GM12878 (cell line): ENCODE data around the gene USP10. TPM values are rescaled to one million over a fixed set of nuclear protein-coding genes. Genes with fewer than 3 reads are reported as not detected.

Experiments
- ATF7 ChIP-seq: fragments of 450-650 bp; IDR thresholded peaks from 2 replicates; pipeline ENCODE4 v1.6.1; 2016; ENCODE audit warnings: low read depth, mild to moderate bottlenecking
- BCLAF1 ChIP-seq: fragments of 450-650 bp; IDR thresholded peaks from 2 replicates; pipeline ENCODE4 v1.6.1; 2017; ENCODE audit warnings: antibody characterized with exemption, mild to moderate bottlenecking, moderate library complexity
- CBX5 ChIP-seq: sonication (generic); IDR thresholded peaks from 2 replicates; pipeline ENCODE4 v1.6.1; 2016; ENCODE audit warnings: low read depth, moderate library complexity, mild to moderate bottlenecking, inconsistent platforms
- CUX1 ChIP-seq: IDR thresholded peaks from 2 replicates; pipeline ENCODE4 v1.6.1; 2012; ENCODE audit warnings: improper control_type of control experiment, low read depth, low read length; ENCODE audit not compliant: insufficient replicate concordance
- ETV6 ChIP-seq, 2 experiments: fragments of 450-650 bp in 1 of 2; IDR thresholded peaks in 1 of 2; conservative IDR thresholded peaks in 1 of 2; 2 replicates each; pipeline ENCODE4 v1.6.1; 2014; ENCODE audit warnings: antibody characterized with exemption in 1 of 2, borderline replicate concordance in 1 of 2, low read depth in 1 of 2, mild to moderate bottlenecking in 1 of 2, moderate library complexity in 1 of 2
- FOXM1 ChIP-seq: IDR thresholded peaks from 2 replicates; pipeline ENCODE4 v1.6.1; 2012; ENCODE audit warnings: low read depth, mild to moderate bottlenecking, inconsistent platforms, low read length, moderate library complexity
- MEF2B ChIP-seq: fragments of 450-650 bp; IDR thresholded peaks from 2 replicates; pipeline ENCODE4 v1.6.1; 2018; ENCODE audit warnings: mild to moderate bottlenecking, moderate library complexity; ENCODE audit not compliant: partially characterized antibody, poor library complexity, severe bottlenecking
- NFYB ChIP-seq: IDR thresholded peaks from 2 replicates; pipeline ENCODE4 v1.6.1; 2011; ENCODE audit warnings: low read depth, mild to moderate bottlenecking, low read length, improper control_type of control experiment, moderate library complexity; ENCODE audit not compliant: insufficient read depth
- polyA plus RNA-seq, 11 experiments: library from polyadenylated mRNA; depleted of rRNA in 4 of 11; unstranded in 6 of 11; stranded (reverse) in 5 of 11; fragments of >200 nt; fragmentation: Nextera tagmentation in 4 of 11; fragmentation: Illumina TruSeq in 1 of 11; extraction: Ambion mirVana in 4 of 11; extraction: Trizol in 1 of 11; gene quantifications; 1 replicate in 1 of 11; 2 replicates in 10 of 11; pipeline versions ENCODE4 v1.2.1 to v1.2.3, GENCODE V29; 2011 to 2016; ENCODE audit warnings: inconsistent platforms in 2 of 11, missing spikeins in 2 of 11, low read depth in 1 of 11
- total RNA-seq, 4 experiments: library from RNA; depleted of rRNA in 3 of 4; stranded (reverse); fragments of >200 nt in 3 of 4; fragmentation: Illumina TruSeq in 1 of 4; extraction: Trizol in 1 of 4; gene quantifications; 2 replicates each; pipeline versions ENCODE4 v1.2.1 to v1.2.3, GENCODE V29; 2013 to 2021

USP10 gene
- total and polyA plus RNA-seq, 10 of the 15 experiments (the other 5 are each of a cell fraction or from before 2014, with no cell fraction given), result 46.1 to 160 (median 105) TPM

DNA sequence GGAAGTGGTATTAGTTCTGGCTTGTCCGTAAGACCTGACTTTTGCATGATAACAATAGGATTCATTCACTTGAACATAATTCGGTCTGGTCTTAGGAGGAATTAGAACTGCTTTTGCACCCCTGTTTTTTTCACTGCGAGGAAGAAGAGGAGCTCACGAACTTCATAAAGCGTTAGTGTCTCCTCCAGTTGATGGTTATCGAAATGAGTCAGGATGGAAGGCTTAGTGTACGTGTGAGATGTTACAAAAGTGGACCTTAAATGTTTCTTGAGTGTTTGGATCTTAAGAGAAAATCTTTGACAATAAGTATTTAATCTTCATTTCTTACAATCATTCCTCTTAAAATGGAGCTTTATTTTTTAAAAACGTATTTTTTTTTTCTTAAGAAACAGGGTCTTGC lies 52.8 kb downstream of the USP10 start (continued):
- TF ChIP-seq CUX1 (no peak), BCLAF1 (no peak), CBX5 (no peak), MEF2B (no peak), ATF7 (no peak), ETV6 (conservative IDR thresholded peaks at IDR 0.05 in 1 of 2, IDR thresholded peaks at IDR 0.05 in 1 of 2; ENCODE audit: borderline replicate concordance in 1 of 2, low read depth in 1 of 2) (no peak), NFYB (no peak), FOXM1 (no peak)
